H1 (cell line): ENCODE measurements around the gene SLC1A4. TPM values are rescaled to one million over a fixed set of nuclear protein-coding genes. Genes with fewer than 3 reads are reported as not detected.

ENCODE experiments used
- CTCF ChIA-PET: fragments of 300-600 bp; sonication (Branson Sonifier 250); formaldehyde crosslinking; loops from one replicate; lab custom pipeline; 2021; ENCODE audit not compliant: partially characterized antibody; lab: Charles Lee
- POLR2A ChIA-PET: fragments of 300-600 bp; sonication (Branson Sonifier 250); formaldehyde crosslinking; loops from one replicate; lab custom pipeline; 2021; ENCODE audit warnings: inconsistent platforms; ENCODE audit not compliant: partially characterized antibody; lab: Charles Lee
- DNase-seq, 2 experiments: peaks; one replicate each; pipeline versions ENCODE4 v3.0.0 to v3.0.0-alpha.2; 2010 to 2022; ENCODE audit warnings: low spot score in 2 of 2, low read depth in 1 of 2, mixed read lengths in 1 of 2
- FAIRE-seq: peaks from 2 replicates; lab custom pipeline; 2011; peaks lifted over from hg19 to GRCh38; lab: Jason Lieb, UNC
- H2AFZ ChIP-seq: 2 replicates; pipeline ENCODE4 v1.8.1; 2012; ENCODE audit warnings: low read length, inconsistent platforms
- H2AK5ac ChIP-seq: 2 replicates; pipeline ENCODE4 v1.6.1; 2013; ENCODE audit warnings: low read depth, low read length
- H2BK120ac ChIP-seq: replicated peaks from 2 replicates; pipeline ENCODE3; 2013; ENCODE audit warnings: low read depth, low read length, inconsistent platforms
- H2BK12ac ChIP-seq: 2 replicates; pipeline ENCODE4 v1.6.1; 2013; ENCODE audit warnings: low read depth, low read length
- H2BK15ac ChIP-seq: 2 replicates; pipeline ENCODE4 v1.6.1; 2013; ENCODE audit warnings: low read length
- H2BK20ac ChIP-seq: 2 replicates; pipeline ENCODE4 v1.6.1; 2013; ENCODE audit warnings: low read length
- H2BK5ac ChIP-seq: 2 replicates; pipeline ENCODE4 v1.6.1; 2013; ENCODE audit warnings: low read depth, low read length
- H3K14ac ChIP-seq: 2 replicates; pipeline ENCODE4 v1.6.1; 2013; ENCODE audit warnings: inconsistent platforms; ENCODE audit not compliant: insufficient read length
- H3K18ac ChIP-seq: 2 replicates; pipeline ENCODE4 v1.6.1; 2013; ENCODE audit warnings: low read length; ENCODE audit errors: extremely low read depth
- H3K23ac ChIP-seq: 2 replicates; pipeline ENCODE4 v1.6.1; 2013; ENCODE audit warnings: inconsistent platforms; ENCODE audit not compliant: insufficient read length
- H3K23me2 ChIP-seq: 2 replicates; pipeline ENCODE4 v1.6.1; 2013; ENCODE audit warnings: low read depth, low read length
- H3K27ac ChIP-seq: 2 replicates; pipeline ENCODE4 v1.6.1; 2011; ENCODE audit warnings: low read depth, low read length, inconsistent platforms
- H3K27me3 ChIP-seq, 4 experiments: replicated peaks in 1 of 4; 1 replicate in 1 of 4; 2 replicates in 3 of 4; pipeline versions ENCODE4 v1.6.1 to v1.8.1; 2011 to 2013; ENCODE audit warnings: low read length in 3 of 4, mild to moderate bottlenecking in 3 of 4, inconsistent platforms in 2 of 4, mixed read lengths in 2 of 4, moderate library complexity in 1 of 4; ENCODE audit not compliant: control insufficient read depth in 3 of 4, insufficient read depth in 3 of 4; ENCODE audit errors: extremely low read depth in 1 of 4
- H3K36me3 ChIP-seq, 4 experiments: 2 replicates each; pipeline versions ENCODE4 v1.6.1 to v1.8.1; 2011 to 2013; ENCODE audit warnings: mild to moderate bottlenecking in 4 of 4, low read length in 3 of 4, moderate library complexity in 2 of 4, control low read depth in 1 of 4, inconsistent platforms in 1 of 4; ENCODE audit not compliant: insufficient read depth in 4 of 4, control insufficient read depth in 2 of 4
- H3K4ac ChIP-seq: replicated peaks from 2 replicates; pipeline ENCODE3; 2013; ENCODE audit warnings: low read length, low read depth, mixed read lengths, inconsistent platforms; ENCODE audit not compliant: insufficient read length
- H3K4me1 ChIP-seq, 4 experiments: replicated peaks in 1 of 4; 1 replicate in 1 of 4; 2 replicates in 3 of 4; pipeline versions ENCODE4 v1.6.1 to v1.8.1; 2011 to 2013; ENCODE audit warnings: low read length in 3 of 4, inconsistent platforms in 2 of 4, mixed read lengths in 1 of 4; ENCODE audit not compliant: insufficient read depth in 4 of 4, control insufficient read depth in 3 of 4
- H3K4me2 ChIP-seq, 2 experiments: 2 replicates each; pipeline versions ENCODE4 v1.6.1 to v1.8.1; 2011 to 2013; ENCODE audit warnings: low read depth in 2 of 2, low read length in 2 of 2, control low read depth in 1 of 2, inconsistent platforms in 1 of 2, mild to moderate bottlenecking in 1 of 2; ENCODE audit not compliant: insufficient read depth in 1 of 2
- H3K4me3 ChIP-seq, 4 experiments: fragments of 200-600, 300-600 bp in 1 of 4; sonication (generic), shearing (Covaris generic), sonication (Bioruptor Twin) in 1 of 4; 2 replicates each; pipeline versions ENCODE4 v1.5.1 to v1.8.1; 2011 to 2016; ENCODE audit warnings: low read length in 4 of 4, low read depth in 3 of 4, control low read depth in 2 of 4, inconsistent platforms in 2 of 4, mild to moderate bottlenecking in 2 of 4, mixed read lengths in 1 of 4, moderate library complexity in 1 of 4; ENCODE audit not compliant: insufficient read depth in 2 of 4; ENCODE audit errors: extremely low read depth in 1 of 4
- H3K56ac ChIP-seq: replicated peaks from 2 replicates; pipeline ENCODE3; 2013; ENCODE audit warnings: low read depth, mild to moderate bottlenecking, mixed read lengths, low read length, inconsistent platforms; ENCODE audit not compliant: insufficient read length
- H3K79me1 ChIP-seq: 2 replicates; pipeline ENCODE4 v1.6.1; 2013; ENCODE audit warnings: low read depth, low read length, control low read depth
- H3K79me2 ChIP-seq, 2 experiments: 2 replicates each; pipeline versions ENCODE4 v1.6.1 to v1.8.1; 2012 to 2013; ENCODE audit warnings: low read length in 2 of 2, mild to moderate bottlenecking in 2 of 2, inconsistent platforms in 1 of 2; ENCODE audit not compliant: insufficient read depth in 2 of 2, control insufficient read depth in 1 of 2
- H3K9ac ChIP-seq, 4 experiments: replicated peaks in 1 of 4; 1 replicate in 1 of 4; 2 replicates in 3 of 4; pipeline versions ENCODE4 v1.6.1 to v1.8.1; 2011 to 2013; ENCODE audit warnings: low read depth in 3 of 4, low read length in 3 of 4, control low read depth in 2 of 4, mild to moderate bottlenecking in 2 of 4, moderate library complexity in 2 of 4, inconsistent platforms in 1 of 4; ENCODE audit errors: extremely low read depth in 1 of 4
- H3K9me3 ChIP-seq, 2 experiments: 2 replicates each; pipeline versions ENCODE4 v1.6.1 to v1.8.1; 2012 to 2013; ENCODE audit warnings: mild to moderate bottlenecking in 2 of 2, moderate library complexity in 2 of 2, control low read depth in 1 of 2, inconsistent platforms in 1 of 2, low read depth in 1 of 2, low read length in 1 of 2, mixed read lengths in 1 of 2; ENCODE audit not compliant: insufficient read depth in 2 of 2
- H4K20me1 ChIP-seq, 2 experiments: replicated peaks in 1 of 2; 2 replicates each; pipeline versions ENCODE3 to v1.8.1; 2011 to 2013; ENCODE audit warnings: inconsistent platforms in 2 of 2, low read length in 2 of 2, mild to moderate bottlenecking in 1 of 2; ENCODE audit not compliant: insufficient read depth in 2 of 2, control insufficient read depth in 1 of 2
- H4K5ac ChIP-seq: 2 replicates; pipeline ENCODE4 v1.6.1; 2013; ENCODE audit warnings: low read length, low read depth, mixed read lengths, inconsistent platforms; ENCODE audit not compliant: insufficient read length
- H4K8ac ChIP-seq: 2 replicates; pipeline ENCODE4 v1.8.0; 2013; ENCODE audit warnings: mild to moderate bottlenecking, moderate library complexity, low read length, inconsistent platforms; ENCODE audit not compliant: insufficient read depth; ENCODE audit errors: extremely low read depth
- H4K91ac ChIP-seq: replicated peaks from 2 replicates; pipeline ENCODE3; 2013; ENCODE audit warnings: low read length, mixed read lengths, inconsistent platforms; ENCODE audit not compliant: insufficient read length
- CBX8 ChIP-seq: fragments of 300-800, 300-1000 bp; sonication (generic); IDR thresholded peaks from 2 replicates; pipeline ENCODE4 v1.7.1; 2016; ENCODE audit warnings: low read depth, low read length, borderline replicate concordance
- EZH2 ChIP-seq: fragments of 200-600 bp; sonication (generic); IDR thresholded peaks from 2 replicates; pipeline ENCODE4 v1.7.1; 2012; ENCODE audit warnings: low read depth, mild to moderate bottlenecking, moderate library complexity, low read length, inconsistent platforms; ENCODE audit not compliant: severe bottlenecking
- GTF2F1 ChIP-seq: IDR thresholded peaks from 2 replicates; pipeline ENCODE4 v1.6.1; 2012; ENCODE audit warnings: low read depth, low read length, improper control_type of control experiment, borderline replicate concordance
- HDAC2 ChIP-seq, 2 experiments: fragments of 300-600 bp in 1 of 2; sonication (generic) in 1 of 2; IDR thresholded peaks; 2 replicates each; pipeline ENCODE4 v1.6.1; 2011 to 2012; ENCODE audit warnings: low read depth in 2 of 2, low read length in 2 of 2, mild to moderate bottlenecking in 2 of 2, moderate library complexity in 2 of 2, borderline replicate concordance in 1 of 2, inconsistent platforms in 1 of 2
- KDM5A ChIP-seq: fragments of 200-600 bp; IDR thresholded peaks from 2 replicates; pipeline ENCODE4 v1.7.1; 2012; ENCODE audit warnings: mild to moderate bottlenecking, low read length, inconsistent platforms, mixed read lengths
- POLR2A ChIP-seq, 2 experiments: IDR thresholded peaks; 1 replicate in 1 of 2; 2 replicates in 1 of 2; pipeline ENCODE4 v1.6.1; 2011; ENCODE audit warnings: low read depth in 2 of 2, low read length in 2 of 2, mild to moderate bottlenecking in 2 of 2; ENCODE audit errors: control extremely low read depth in 1 of 2
- RXRA ChIP-seq: IDR thresholded peaks from 2 replicates; pipeline ENCODE4 v1.6.1; 2011; ENCODE audit warnings: low read depth, mild to moderate bottlenecking, low read length, moderate library complexity; ENCODE audit not compliant: insufficient read depth
- SIRT6 ChIP-seq: IDR thresholded peaks from one replicate; pipeline ENCODE4 v1.7.1; 2012; ENCODE audit warnings: low read length, inconsistent platforms
- SP4 ChIP-seq: IDR thresholded peaks from 2 replicates; pipeline ENCODE4 v1.6.1; 2012; ENCODE audit warnings: low read length, inconsistent platforms
- YY1 ChIP-seq: IDR thresholded peaks from 2 replicates; pipeline ENCODE4 v1.6.1; 2011; ENCODE audit warnings: low read depth, mild to moderate bottlenecking, low read length
- ZNF274 ChIP-seq: IDR thresholded peaks from 2 replicates; pipeline ENCODE4 v1.7.0; 2012; ENCODE audit warnings: low read length, borderline replicate concordance; ENCODE audit errors: extremely low read depth
- WGBS, 2 experiments: shearing (Covaris generic) in 1 of 2; methylation state at CpG; one replicate each; pipeline versions ENCODE4 v1.1.6 to v1.1.7; 2013 to 2015; ENCODE audit warnings: low lambda C conversion rate in 2 of 2, mixed read lengths in 2 of 2, inconsistent platforms in 1 of 2, low coverage in 1 of 2, missing lambda C conversion rate in 1 of 2; ENCODE audit not compliant: insufficient replicate concordance in 2 of 2, insufficient coverage in 1 of 2, insufficient read length in 1 of 2; ENCODE audit errors: extremely low coverage in 1 of 2, missing lambda C conversion rate in 1 of 2; 5-methylcytosine and 5-hydroxymethylcytosine counted together
- polyA plus RNA-seq, 7 experiments: library from polyadenylated mRNA; depleted of rRNA in 3 of 7; stranded (reverse) in 5 of 7; unstranded in 2 of 7; fragments of >200 nt in 5 of 7; fragments of 200-250 nt in 2 of 7; gene quantifications; 1 replicate in 5 of 7; 2 replicates in 1 of 7; 4 replicates in 1 of 7; pipeline versions ENCODE4 v1.2.1 to v1.2.3, GENCODE V29; 2011 to 2013; ENCODE audit warnings: missing spikeins in 2 of 7, mixed read lengths in 2 of 7
- total RNA-seq: library from RNA; stranded (reverse); fragmentation: NEBNext Ultra II Directional; extraction: Animal tissue kit (Norgen Biotek cat#: 25700); gene quantifications from 2 replicates; pipeline ENCODE4 v1.2.1, GENCODE V29; 2021

The SLC1A4 gene
- total and polyA plus RNA-seq, 2 of the 8 experiments (the other 6 are each of a cell fraction or from before 2014, with no cell fraction given): 0.44 to 0.86 TPM

GRCh38 chr2:65025453-65026123 is 36.4 kb downstream of the SLC1A4 start:
- Histone ChIP-seq H3K36me3 (no peaks in the 10 kb centered on the region), H3K4me3 (no peak overlapping the region), H3K18ac (no peak overlapping the region), H3K4ac (no peak overlapping the region), H3K14ac (no peak overlapping the region), H2AFZ (no peak overlapping the region), H3K27ac (no peak overlapping the region), H2BK12ac (no peak overlapping the region), H3K4me1 (peaks cover 0 to 4% (median under 1%) of the 10 kb centered on the region in 4 experiments; a peak in 2 of 7 replicates), H3K4me2 (no peak overlapping the region), H4K20me1 (peaks cover 0 to 2% of the 10 kb centered on the region in 2 experiments), H3K9ac (no peak overlapping the region), H3K23me2 (no peaks in the 10 kb centered on the region), H3K9me3 (no peaks in the 10 kb centered on the region), H4K5ac (no peak overlapping the region), H4K8ac (no peak overlapping the region), H2BK120ac (no peak overlapping the region), H2BK15ac (no peak overlapping the region), H2AK5ac (no peak overlapping the region), H4K91ac (no peak overlapping the region), H3K27me3 (no peaks in the 10 kb centered on the region), H3K56ac (no peak overlapping the region), H3K23ac (no peak overlapping the region), H2BK20ac (peak overlapping the region; percentile 61; the same call in 1 of the 2 replicates), H3K79me2 (no peaks in the 10 kb centered on the region), H2BK5ac (no peak overlapping the region), H3K79me1 (no peaks in the 10 kb centered on the region)
- TF ChIP-seq RXRA (no peak), CBX8 (no peak), KDM5A (no peak), YY1 (no peak), EZH2 (no peak), SIRT6 (no peak), GTF2F1 (no peak), SP4 (no peak), ZNF274 (no peak), POLR2A (IDR thresholded peaks at IDR 0.05; ENCODE audit: control extremely low read depth in 1 of 2, low read depth in 2 of 2, low read length in 2 of 2) (no peak), HDAC2 (IDR thresholded peaks at IDR 0.05; ENCODE audit: borderline replicate concordance in 1 of 2, low read depth in 2 of 2, low read length in 2 of 2) (no peak)
- WGBS, 2 experiments: 95% methylated on average over 8 of the region's 8 CpGs; no CpG with 5 or more reads in 1 of the 2 experiments
- no peak for FAIRE-seq
- no peak for DNase-seq
- ChIA-PET POLR2A (interaction anchor here (0.7 to 1.1 kb wide), 2 partner anchors 8 to 12 kb away, joined by 3 to 5 read pairs; no protein-coding TSS in a partner anchor), CTCF (interaction anchor here (1.1 to 1.6 kb wide), 6 partner anchors 8 to 103 kb away, joined by 3 to 5 read pairs (median 4); no protein-coding TSS in a partner anchor)
